ENCODE measurements around the gene DRP2. TPM values are rescaled to one million over a fixed set of nuclear protein-coding genes. Genes with fewer than 3 reads are reported as not detected.

Gene DRP2
- total and polyA plus RNA-seq, 3 donors from 2014 or later: 0.82 to 1.7 (median 1.6) TPM

- peak; percentile 52 for DNase-seq
- peak overlapping the region in 1 of 2 donors; percentile 13 for H3K4me3 ChIP-seq
These were observed 28.3 kb upstream of the DRP2 start for GRCh38 chrX:101191217-101191750.

GRCh38 chrX:101195442-101196173 is 24.0 kb upstream of the DRP2 start:
- intact Hi-C loops (cut with DNase I; ENCODE audit: low total_unique reads): no loop called here
- no peak overlapping the region for H3K27ac ChIP-seq
- H3K4me1 ChIP-seq: no peaks in the 10 kb centered on the region
- 66 to 69% methylated on average over 3 of the region's 3 CpGs for WGBS, 2 donors
- no peaks in the 10 kb centered on the region for H3K9me3 ChIP-seq
- no peaks in the 10 kb centered on the region for H3K27me3 ChIP-seq
- H3K4me3 ChIP-seq: no peak overlapping the region
- DNase-seq: no peak
- no peaks in the 10 kb centered on the region for H3K36me3 ChIP-seq (ENCODE audit: low read depth, missing control alignments)
- TF ChIP-seq CTCF (IDR thresholded peaks at IDR 0.05): no peak
- TF ChIP-seq POLR2A (IDR thresholded peaks at IDR 0.05): no peak

More at GRCh38 chrX:101191217-101191750, 28.3 kb upstream of the DRP2 start:
- Histone ChIP-seq H3K27ac (no peak overlapping the region), H3K27me3 (no peaks in the 10 kb centered on the region), H3K9me3 (no peaks in the 10 kb centered on the region), H3K36me3 (ENCODE audit: low read depth, missing control alignments) (no peaks in the 10 kb centered on the region), H3K4me1 (no peaks in the 10 kb centered on the region)
- TF ChIP-seq POLR2A (IDR thresholded peaks at IDR 0.05) (no peak), CTCF (IDR thresholded peaks at IDR 0.05) (no peak)
- intact Hi-C loops (cut with DNase I; ENCODE audit: low total_unique reads): no loop called here
- WGBS, 2 donors: 19 to 32% methylated on average over 7 to 30 of the region's 50 CpGs

- Histone ChIP-seq H3K27ac (no peak overlapping the region), H3K4me3 (no peak overlapping the region), H3K27me3 (no peaks in the 10 kb centered on the region), H3K36me3 (ENCODE audit: low read depth, missing control alignments) (no peaks in the 10 kb centered on the region), H3K4me1 (no peaks in the 10 kb centered on the region), H3K9me3 (no peaks in the 10 kb centered on the region)
- TF ChIP-seq CTCF (IDR thresholded peaks at IDR 0.05) (no peak), POLR2A (IDR thresholded peaks at IDR 0.05) (no peak)
- no peak for DNase-seq
- WGBS, 2 donors: 28 to 38% methylated on average over 2 of the region's 2 CpGs
- intact Hi-C loops (cut with DNase I; ENCODE audit: low total_unique reads): no loop called here
These were observed 15.7 kb upstream of the DRP2 start for GRCh38 chrX:101203761-101204351.

GRCh38 chrX:101206471-101206870 is 13.1 kb upstream of the DRP2 start:
- Histone ChIP-seq H3K36me3 (ENCODE audit: low read depth, missing control alignments) (no peaks in the 10 kb centered on the region), H3K4me1 (no peaks in the 10 kb centered on the region), H3K27me3 (no peaks in the 10 kb centered on the region), H3K4me3 (no peak overlapping the region), H3K27ac (no peak overlapping the region), H3K9me3 (no peaks in the 10 kb centered on the region)
- intact Hi-C loops (cut with DNase I; ENCODE audit: low total_unique reads): no loop called here
- DNase-seq: no peak
- TF ChIP-seq CTCF (IDR thresholded peaks at IDR 0.05): peak in 1 of 3 experiments; percentile 26
- TF ChIP-seq POLR2A (IDR thresholded peaks at IDR 0.05): no peak
- WGBS, 2 donors: 58 to 71% methylated on average over 3 of the region's 3 CpGs
